ENCODE measurements around the gene PDPK1. TPM values are rescaled to one million over a fixed set of nuclear protein-coding genes. Genes with fewer than 3 reads are reported as not detected.
A peak's percentile ranks its signal among the peaks of the same experiment; 100 is the strongest.

The PDPK1 gene
- total RNA-seq: 10 to 100 TPM; 29.2 to 30.3 TPM
- polyA plus RNA-seq (2013, experiment 1 of 2): 19.6 TPM
- polyA plus RNA-seq (2013, experiment 2 of 2): 19.3 TPM
- long read RNA-seq, experiment 1, partial matches to known transcripts: 1 of 9 reads
- long read RNA-seq, experiment 1, other reads (novel, unspliced or antisense): 8 of 9 reads
- long read RNA-seq, experiment 2, full-length matches to known transcripts: 17 of 31 reads
- long read RNA-seq, experiment 2, partial matches to known transcripts: 1 of 31 reads
- long read RNA-seq, experiment 2, other reads (novel, unspliced or antisense): 13 of 31 reads
- long read RNA-seq, experiment 3, full-length matches to known transcripts: 44 of 71 reads
- long read RNA-seq, experiment 3, partial matches to known transcripts: 4 of 71 reads
- long read RNA-seq, experiment 3, other reads (novel, unspliced or antisense): 23 of 71 reads
- long read RNA-seq, experiment 4, full-length matches to known transcripts: 1 of 1 reads
- long read RNA-seq, experiment 4, partial matches to known transcripts: 0 of 1 reads
- long read RNA-seq, experiment 4, other reads (novel, unspliced or antisense): 0 of 1 reads

DNA sequence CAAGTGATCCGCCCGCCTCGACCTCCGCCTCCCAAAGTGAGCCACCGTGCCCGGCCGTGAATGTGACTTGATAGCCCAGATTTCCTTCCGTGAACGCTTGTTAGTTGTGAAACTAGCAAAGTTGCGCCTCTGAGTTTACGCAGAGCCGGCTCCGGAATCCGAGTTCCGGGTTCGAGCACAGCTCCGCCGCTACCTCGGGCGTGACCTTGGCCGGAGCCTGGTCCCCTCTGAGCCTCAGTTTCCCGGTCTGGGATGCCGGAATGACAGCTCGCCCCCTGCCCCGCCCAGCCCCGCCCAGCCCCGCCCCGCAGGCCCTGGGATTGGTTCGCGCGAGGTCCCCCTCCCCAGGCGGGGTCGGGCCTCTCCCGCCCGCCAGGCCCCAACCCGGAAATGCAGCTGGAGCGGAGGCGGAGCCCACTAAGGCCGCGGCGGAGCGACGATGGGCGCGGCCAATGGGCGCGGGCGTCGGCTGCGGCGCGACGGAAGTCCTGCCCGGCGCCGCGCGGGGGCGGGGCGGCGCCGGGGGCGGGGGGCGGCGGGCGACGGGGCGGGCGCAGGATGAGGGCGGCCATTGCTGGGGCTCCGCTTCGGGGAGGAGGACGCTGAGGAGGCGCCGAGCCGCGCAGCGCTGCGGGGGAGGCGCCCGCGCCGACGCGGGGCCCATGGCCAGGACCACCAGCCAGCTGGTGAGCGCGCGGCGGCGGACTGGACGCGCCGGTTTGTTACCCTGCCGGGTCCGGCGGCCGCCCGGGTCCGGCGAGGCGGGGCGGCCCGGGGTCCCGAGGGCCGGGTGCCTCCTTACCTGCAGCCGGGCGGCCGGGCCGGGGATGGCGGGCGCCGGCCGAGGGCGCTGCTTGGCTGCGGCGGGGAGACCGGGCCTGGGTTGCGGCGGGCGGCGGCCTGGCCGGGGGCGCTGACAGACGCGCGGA, at the start of gene PDPK1:
TSS of gene PDPK1 (plus strand) at position 571 of the 929 bp plus-strand sequence. CDS start at position 663, 92 bp downstream.
- Histone ChIP-seq H3K27ac (ENCODE audit: low read depth, low read length) (no peak within 1 kb of the TSS), H3K27me3 (ENCODE audit: control insufficient read depth, insufficient read depth, low read length, poor library complexity, severe bottlenecking) (no peaks in the 10 kb centered on the region), H3K36me3 (ENCODE audit: control insufficient read depth, insufficient read depth, low read length) (peaks cover 8% of the 10 kb centered on the region), H3K4me1 (ENCODE audit: control insufficient read depth, insufficient read depth, low read length) (no peaks in the 10 kb centered on the region), H3K9ac (ENCODE audit: extremely low read depth, low read length, poor library complexity, severe bottlenecking) (peak within 1 kb of the TSS; percentile 25), H3K4me3 (ENCODE audit: low read length) (peak within 1 kb of the TSS; percentile 82), H3K9me3 (ENCODE audit: control insufficient read depth, low read length) (no peaks in the 10 kb centered on the region)
- peaks cover 4% of the 10 kb centered on the region for H3K4me1 Mint-ChIP-seq
- H3K4me3 Mint-ChIP-seq: peak within 1 kb of the TSS; percentile 60
- H3K27me3 Mint-ChIP-seq (ENCODE audit: insufficient read depth): peaks cover 10% of the 10 kb centered on the region
- DNase-seq: peak; percentile 97
- 1 to 3% methylated on average over 35 to 121 of the region's 126 CpGs for WGBS, 2 experiments (ENCODE audit: insufficient coverage in 1 of 2, insufficient read length in 1 of 2)
- peaks cover 4% of the 10 kb centered on the region for H3K36me3 Mint-ChIP-seq (ENCODE audit: low read depth)
- H3K9me3 Mint-ChIP-seq: no peaks in the 10 kb centered on the region
- H3K27ac Mint-ChIP-seq: peak within 1 kb of the TSS; percentile 76
- TF ChIP-seq, protein P1, sequence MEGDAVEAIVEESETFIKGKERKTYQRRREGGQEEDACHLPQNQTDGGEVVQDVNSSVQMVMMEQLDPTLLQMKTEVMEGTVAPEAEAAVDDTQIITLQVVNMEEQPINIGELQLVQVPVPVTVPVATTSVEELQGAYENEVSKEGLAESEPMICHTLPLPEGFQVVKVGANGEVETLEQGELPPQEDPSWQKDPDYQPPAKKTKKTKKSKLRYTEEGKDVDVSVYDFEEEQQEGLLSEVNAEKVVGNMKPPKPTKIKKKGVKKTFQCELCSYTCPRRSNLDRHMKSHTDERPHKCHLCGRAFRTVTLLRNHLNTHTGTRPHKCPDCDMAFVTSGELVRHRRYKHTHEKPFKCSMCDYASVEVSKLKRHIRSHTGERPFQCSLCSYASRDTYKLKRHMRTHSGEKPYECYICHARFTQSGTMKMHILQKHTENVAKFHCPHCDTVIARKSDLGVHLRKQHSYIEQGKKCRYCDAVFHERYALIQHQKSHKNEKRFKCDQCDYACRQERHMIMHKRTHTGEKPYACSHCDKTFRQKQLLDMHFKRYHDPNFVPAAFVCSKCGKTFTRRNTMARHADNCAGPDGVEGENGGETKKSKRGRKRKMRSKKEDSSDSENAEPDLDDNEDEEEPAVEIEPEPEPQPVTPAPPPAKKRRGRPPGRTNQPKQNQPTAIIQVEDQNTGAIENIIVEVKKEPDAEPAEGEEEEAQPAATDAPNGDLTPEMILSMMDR (conservative IDR thresholded peaks at IDR 0.05): no peak

DNA sequence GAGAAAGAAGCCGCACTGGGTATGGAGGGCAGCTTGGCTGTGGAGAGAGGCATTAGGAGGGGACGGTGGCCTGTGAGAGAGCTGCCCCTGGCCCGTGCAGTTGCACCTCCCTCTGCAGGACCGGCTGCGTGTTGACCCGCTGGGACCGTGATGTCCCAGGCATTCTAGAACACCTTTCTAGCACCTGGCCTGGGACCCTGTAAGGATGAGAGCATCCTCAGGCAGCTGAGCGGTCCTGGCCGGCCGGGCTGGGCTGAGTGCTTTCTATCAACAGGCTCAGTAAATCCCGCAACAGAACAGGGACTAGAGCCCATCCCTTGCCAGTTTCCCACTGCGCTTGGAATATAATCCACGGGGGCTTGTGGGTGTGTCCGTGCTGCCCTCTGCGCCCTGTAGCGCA, 48.2 kb upstream of the PDPK1 start:
- Histone ChIP-seq H3K4me3 (ENCODE audit: low read length) (no peak overlapping the region), H3K4me1 (ENCODE audit: control insufficient read depth, insufficient read depth, low read length) (no peaks in the 10 kb centered on the region), H3K9ac (ENCODE audit: extremely low read depth, low read length, poor library complexity, severe bottlenecking) (no peak overlapping the region), H3K27ac (ENCODE audit: low read depth, low read length) (no peak overlapping the region), H3K9me3 (ENCODE audit: control insufficient read depth, low read length) (no peaks in the 10 kb centered on the region), H3K27me3 (ENCODE audit: control insufficient read depth, insufficient read depth, low read length, poor library complexity, severe bottlenecking) (no peaks in the 10 kb centered on the region), H3K36me3 (ENCODE audit: control insufficient read depth, insufficient read depth, low read length) (no peaks in the 10 kb centered on the region)
- Mint-ChIP-seq H3K9me3 (no peaks in the 10 kb centered on the region), H3K4me1 (peaks cover 3% of the 10 kb centered on the region), H3K4me3 (no peak overlapping the region), H3K36me3 (ENCODE audit: low read depth) (no peaks in the 10 kb centered on the region), H3K27me3 (ENCODE audit: insufficient read depth) (no peaks in the 10 kb centered on the region), H3K27ac (no peak overlapping the region)
- 94 to 96% methylated on average over 14 to 16 of the region's 16 CpGs for WGBS, 2 experiments (ENCODE audit: insufficient coverage in 1 of 2, insufficient read length in 1 of 2)
- no peak for DNase-seq
- TF ChIP-seq, protein P1 (conservative IDR thresholded peaks at IDR 0.05): no peak
